GM19025 (cell line): Measurements from ENCODE around the gene IFNL1.
"Not testable (repeated sequence)": the region's sequence is repeated elsewhere in the genome, so short reads cannot be mapped to it uniquely, and the experiment has no call there.

Experiments
- ATAC-seq: cut with Tn5 transposase; IDR thresholded peaks from one replicate; pipeline ENCODE4 v1.9.1; 2021; ENCODE audit warnings: mild to moderate bottlenecking, low read depth, moderate library complexity; ENCODE audit not compliant: unreplicated experiment

Gene IFNL1

GRCh38 chr19:39269369-39269768 is 26.8 kb upstream of the IFNL1 start:
- ATAC-seq, result not testable (repeated sequence)

- no peak for ATAC-seq
These were observed 26.0 kb upstream of the IFNL1 start for GRCh38 chr19:39270036-39270871.

GRCh38 chr19:39273859-39274258 is 22.3 kb upstream of the IFNL1 start:
- ATAC-seq, result not testable (repeated sequence)

- ATAC-seq, result no peak
These were observed 20.6 kb upstream of the IFNL1 start for GRCh38 chr19:39275578-39275977.

- ATAC-seq, result no peak
These were observed 19.5 kb upstream of the IFNL1 start for GRCh38 chr19:39276740-39277139.

- ATAC-seq, result no peak
These were observed 18.6 kb upstream of the IFNL1 start for GRCh38 chr19:39277598-39277997.

GRCh38 chr19:39282021-39282420 is 14.2 kb upstream of the IFNL1 start:
- no peak for ATAC-seq

- ATAC-seq, result no peak
These were observed 12.2 kb upstream of the IFNL1 start for GRCh38 chr19:39284032-39284431.

GRCh38 chr19:39293394-39293793 is 2.8 kb upstream of the IFNL1 start:
- ATAC-seq, result no peak

GRCh38 chr19:39296906-39297305 is 699 bp downstream of the IFNL1 start:
- ATAC-seq, result no peak

- ATAC-seq, result no peak
These were observed 1.9 kb downstream of the IFNL1 start for GRCh38 chr19:39297931-39298634.

- no peak for ATAC-seq
These were observed 3.2 kb downstream of the IFNL1 start for GRCh38 chr19:39299404-39299803.

- no peak for ATAC-seq
These were observed 3.6 kb downstream of the IFNL1 start for GRCh38 chr19:39299832-39300231.

- ATAC-seq, result no peak
These were observed 4.8 kb downstream of the IFNL1 start for GRCh38 chr19:39301021-39301420.

GRCh38 chr19:39301562-39301961 is 5.4 kb downstream of the IFNL1 start:
- no peak for ATAC-seq

- ATAC-seq, result no peak
These were observed 7.4 kb downstream of the IFNL1 start for GRCh38 chr19:39303373-39304184.

GRCh38 chr19:39304185-39304513 is 7.9 kb downstream of the IFNL1 start:
- no peak for ATAC-seq

- no peak for ATAC-seq
These were observed 8.7 kb downstream of the IFNL1 start for GRCh38 chr19:39304701-39305571.

- no peak for ATAC-seq
These were observed 9.9 kb downstream of the IFNL1 start for GRCh38 chr19:39306075-39306474.
